ENCODE measurements around the gene JAKMIP1.

- TF ChIP-seq POLR2A (IDR thresholded peaks at IDR 0.05; ENCODE audit: low read depth, low read length) (no peak), TAF1 (IDR thresholded peaks at IDR 0.05; ENCODE audit: low read depth, low read length) (no peak), POLR2AphosphoS5 (IDR thresholded peaks at IDR 0.05; ENCODE audit: low read depth, low read length) (no peak), PAX5 (IDR thresholded peaks at IDR 0.05; ENCODE audit: insufficient read depth, low read length, severe bottlenecking) (no peak)
Measured at GRCh38 chr4:6125103-6125651, 75.2 kb downstream of the JAKMIP1 start.
